HG02884 (cell line): Measurements from ENCODE around the gene ANKRD13C.

Source experiments
- ATAC-seq: cut with Tn5 transposase; IDR thresholded peaks from one replicate; pipeline ENCODE4 v1.9.1; 2021; ENCODE audit warnings: mild to moderate bottlenecking, moderate library complexity; ENCODE audit not compliant: unreplicated experiment

ANKRD13C gene

GRCh38 chr1:70299472-70299871 is 55.0 kb downstream of the ANKRD13C start:
- no peak for ATAC-seq

GRCh38 chr1:70295749-70296148 is 58.8 kb downstream of the ANKRD13C start:
- ATAC-seq, result no peak

- no peak for ATAC-seq
These were observed 61.2 kb downstream of the ANKRD13C start for GRCh38 chr1:70293186-70293843.

- no peak for ATAC-seq
These were observed 64.3 kb downstream of the ANKRD13C start for GRCh38 chr1:70290218-70290617.

GRCh38 chr1:70288166-70288565 is 66.4 kb downstream of the ANKRD13C start:
- ATAC-seq, result no peak

GRCh38 chr1:70286453-70286852 is 68.1 kb downstream of the ANKRD13C start:
- no peak for ATAC-seq

GRCh38 chr1:70284366-70284765 is 70.2 kb downstream of the ANKRD13C start:
- ATAC-seq, result no peak

DNA sequence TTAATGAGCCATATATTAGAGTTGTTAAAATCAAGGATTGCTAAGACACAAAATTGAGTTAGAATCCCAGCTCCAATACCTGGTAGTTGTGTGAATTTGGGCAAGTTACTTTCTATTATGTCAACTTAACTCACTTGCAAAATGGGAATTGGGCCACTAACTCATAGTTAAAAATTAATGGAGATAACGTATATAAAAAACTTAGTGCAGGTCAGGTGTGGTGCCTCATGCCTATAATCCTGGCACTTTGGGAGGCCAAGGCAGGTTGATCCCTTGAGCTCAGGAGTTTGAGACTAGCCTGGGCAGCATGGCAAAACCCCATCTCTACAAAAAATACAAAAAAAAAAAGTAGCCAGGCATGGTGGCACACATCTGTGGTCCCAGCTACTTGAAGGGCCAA is 75.8 kb downstream of the ANKRD13C start:
- ATAC-seq, result no peak

- ATAC-seq, result no peak
These were observed 76.6 kb downstream of the ANKRD13C start for GRCh38 chr1:70277875-70278274.

- ATAC-seq, result no peak
These were observed 88.6 kb downstream of the ANKRD13C start for GRCh38 chr1:70265946-70266345.

GRCh38 chr1:70264839-70265238 is 89.7 kb downstream of the ANKRD13C start:
- no peak for ATAC-seq

DNA sequence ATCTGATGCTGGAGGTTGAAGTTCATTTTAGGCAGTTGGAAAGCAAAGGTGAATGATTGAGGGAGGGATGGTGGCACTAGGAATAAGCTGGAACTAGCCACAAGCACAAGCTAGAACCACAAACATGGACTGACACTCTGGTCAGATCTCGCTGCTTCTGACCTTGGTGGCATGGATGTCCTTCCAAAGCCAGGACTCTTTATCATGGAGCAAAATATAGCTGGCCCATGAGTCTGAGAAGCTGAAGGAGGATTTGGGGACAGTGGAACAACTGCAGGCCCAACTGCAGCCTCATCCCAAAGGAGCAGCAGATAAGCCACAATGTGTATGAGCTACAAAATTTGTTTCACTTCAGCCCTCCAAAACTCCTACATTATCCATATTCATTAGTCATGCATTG is 97.9 kb downstream of the ANKRD13C start:
- no peak for ATAC-seq

DNA sequence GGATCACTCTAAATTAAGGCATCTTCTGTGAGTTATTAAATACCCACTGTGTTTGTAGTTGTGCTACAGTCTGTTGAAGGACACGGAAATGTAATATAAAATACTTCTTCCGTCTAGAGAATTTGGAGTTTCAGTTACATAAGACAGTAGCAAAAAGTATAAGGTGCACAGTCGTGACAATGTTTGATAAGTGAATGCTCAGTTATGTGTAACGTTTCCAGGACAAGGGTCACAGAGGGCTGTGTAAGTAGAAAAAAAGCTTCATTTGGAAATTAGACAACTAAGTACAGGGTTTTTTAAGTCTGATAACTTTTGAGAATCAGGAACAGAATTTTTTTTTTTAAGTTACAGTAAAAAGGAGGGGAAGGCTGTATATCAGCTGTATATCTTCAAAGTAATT is 105.8 kb downstream of the ANKRD13C start:
- no peak for ATAC-seq

GRCh38 chr1:70247768-70248167 is 106.8 kb downstream of the ANKRD13C start:
- no peak for ATAC-seq

DNA sequence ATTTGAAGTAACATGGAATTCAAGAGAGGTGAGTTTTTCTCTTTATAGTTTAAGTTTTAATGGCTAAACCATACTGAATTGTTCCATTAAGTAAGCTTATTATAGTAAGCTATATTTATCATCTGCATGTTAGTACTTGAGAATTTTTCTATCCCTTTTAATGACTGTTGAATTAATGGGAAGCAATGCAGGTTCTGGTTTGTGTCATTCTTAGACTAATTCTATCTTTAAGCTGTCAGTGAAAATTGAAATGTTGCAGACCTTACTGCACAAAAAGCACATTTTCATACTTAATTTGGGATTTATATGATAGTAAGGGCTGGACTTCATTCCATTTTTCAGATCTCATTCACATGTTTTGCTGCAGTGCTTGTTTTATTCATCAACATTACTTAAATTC is 107.4 kb downstream of the ANKRD13C start:
- ATAC-seq, result no peak

- ATAC-seq, result no peak
These were observed 114.6 kb downstream of the ANKRD13C start for GRCh38 chr1:70239940-70240339.

- ATAC-seq, result no peak
These were observed 119.8 kb downstream of the ANKRD13C start for GRCh38 chr1:70234733-70235132.

GRCh38 chr1:70231475-70231874 is 123.0 kb downstream of the ANKRD13C start:
- no peak for ATAC-seq

DNA sequence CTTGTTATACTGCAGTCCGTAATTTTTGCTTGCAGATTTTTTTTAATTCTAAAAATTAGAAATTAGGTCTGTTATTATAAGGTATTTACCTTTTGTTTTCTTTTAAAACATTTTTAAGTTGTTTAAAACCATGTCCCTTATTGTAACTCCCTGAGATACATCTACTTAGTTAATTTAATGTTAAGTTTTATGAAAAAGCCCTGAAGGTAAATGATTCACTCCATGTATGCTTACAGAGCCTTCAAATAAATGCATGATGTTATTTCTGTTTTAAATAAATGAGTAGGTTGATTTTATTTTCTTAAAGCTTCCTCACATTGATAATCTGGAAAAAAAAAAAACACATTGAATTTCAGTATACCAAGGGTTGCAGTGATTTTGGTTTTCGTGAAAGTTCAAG is 125.9 kb downstream of the ANKRD13C start:
- ATAC-seq, result no peak

DNA sequence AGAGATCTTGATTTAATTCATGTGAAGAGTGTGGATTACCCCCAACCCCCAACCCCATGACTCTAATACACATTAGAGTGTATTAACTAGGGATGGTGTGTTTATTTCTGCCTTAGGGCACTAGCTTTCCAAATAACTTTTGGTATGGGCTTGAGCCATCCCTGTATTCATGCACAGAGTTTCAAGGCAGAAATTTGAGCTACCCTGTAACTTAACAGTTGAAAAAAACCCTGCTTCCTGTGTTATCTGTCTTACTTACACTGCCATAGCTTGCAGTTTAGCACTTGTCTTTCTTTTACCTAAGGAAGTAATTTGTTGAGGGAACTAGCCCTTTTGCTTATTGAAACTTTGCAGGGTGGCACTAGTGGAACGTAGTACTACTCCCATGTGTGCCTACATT is 127.1 kb downstream of the ANKRD13C start:
- no peak for ATAC-seq

DNA sequence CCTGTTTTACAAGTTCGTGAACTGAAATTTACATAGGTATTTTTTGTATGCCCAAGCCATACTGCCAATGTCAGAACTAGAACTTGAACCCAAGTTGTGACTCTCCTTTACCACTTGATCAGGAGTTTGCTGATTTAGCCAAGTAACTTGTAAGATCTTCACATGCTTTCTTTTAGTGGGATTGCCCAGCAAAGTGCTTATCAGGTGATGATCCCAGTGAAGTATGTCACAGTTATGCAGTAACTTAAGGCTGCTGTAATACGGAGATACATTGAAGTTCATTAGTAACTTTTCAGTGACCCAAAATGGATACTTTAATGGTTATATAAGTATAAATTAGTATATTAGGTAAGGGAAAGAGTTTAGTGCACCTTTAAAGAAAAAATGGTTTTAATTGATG is 129.6 kb downstream of the ANKRD13C start:
- no peak for ATAC-seq

DNA sequence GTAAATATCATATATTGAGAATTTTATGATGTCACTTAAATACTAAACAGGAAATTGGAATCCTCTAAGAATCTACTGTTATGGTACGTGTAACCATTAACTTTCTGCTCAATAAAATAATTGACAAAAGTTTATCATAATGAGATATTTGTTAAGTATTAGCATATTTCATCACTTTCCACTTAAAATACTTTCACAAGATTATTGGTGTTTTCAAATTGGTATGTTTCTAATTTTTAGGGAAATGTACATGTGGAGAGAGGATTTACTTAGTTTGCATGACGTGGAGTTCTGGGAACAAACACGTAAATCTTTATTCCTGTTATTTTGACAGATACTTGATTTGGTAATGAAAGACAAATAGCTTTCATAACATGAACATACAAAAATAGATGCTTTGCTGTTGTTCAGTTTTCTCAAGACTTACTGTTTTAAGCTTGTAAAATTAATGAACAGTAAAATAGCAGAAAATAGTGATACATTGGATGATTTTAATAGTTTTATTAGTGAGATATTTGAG is 131.7 kb downstream of the ANKRD13C start:
- ATAC-seq, result no peak
